Thyroid gland (tissue), 4 donors: ENCODE measurements around the gene CAPN10. TPM values are rescaled to one million over a fixed set of nuclear protein-coding genes. Genes with fewer than 3 reads are reported as not detected.
"Not testable (repeated sequence)": the region's sequence is repeated elsewhere in the genome, so short reads cannot be mapped to it uniquely, and the experiment has no call there.

Experiments used
- DNase-seq, 2 donors: peaks; one replicate each; pipeline ENCODE4 v3.0.0-alpha.2; 2019
- H3K27ac ChIP-seq, 3 donors: fragments of 200-600 bp; sonication (generic); 1 replicate in 2 of 3; 2 replicates in 1 of 3; pipeline ENCODE4 v1.5.1; 2016 to 2019; ENCODE audit warnings: mild to moderate bottlenecking in 1 of 3, moderate library complexity in 1 of 3
- H3K27me3 ChIP-seq: fragments of 200-600 bp; sonication (generic); one replicate; pipeline ENCODE4 v1.5.1; 2019
- H3K36me3 ChIP-seq, 2 donors: fragments of 200-600 bp; sonication (generic); one replicate each; pipeline ENCODE4 v1.5.1; 2016 to 2019
- H3K4me1 ChIP-seq, 2 donors: fragments of 200-600 bp; sonication (generic); one replicate each; pipeline ENCODE4 v1.5.1; 2017 to 2019
- H3K4me3 ChIP-seq, 3 donors: fragments of 200-600 bp; sonication (generic); replicated peaks in 1 of 3; 1 replicate in 2 of 3; 2 replicates in 1 of 3; pipeline ENCODE4 v1.5.1; 2016; ENCODE audit warnings: mild to moderate bottlenecking in 1 of 3
- H3K9me3 ChIP-seq: fragments of 200-600 bp; sonication (generic); one replicate; pipeline ENCODE4 v1.5.1; 2017
- CTCF ChIP-seq, 6 experiments: fragments of 200-600 bp in 3 of 6; fragments of 450-650 bp in 3 of 6; sonication (generic) in 3 of 6; IDR thresholded peaks; one replicate each; pipeline ENCODE4 v1.5.1; 2016 to 2019; ENCODE audit warnings: antibody characterized with exemption in 6 of 6, mild to moderate bottlenecking in 2 of 6, inconsistent platforms in 1 of 6, moderate library complexity in 1 of 6
- POLR2A ChIP-seq, 2 donors: fragments of 450-650 bp; IDR thresholded peaks; one replicate each; pipeline ENCODE4 v1.6.1; 2017; ENCODE audit warnings: antibody characterized with exemption in 2 of 2, mild to moderate bottlenecking in 2 of 2, moderate library complexity in 1 of 2
- whole genome bisulfite sequencing, 2 donors: methylation state at CpG; one replicate each; pipeline ENCODE4 v1.1.5; 2017; 5-methylcytosine and 5-hydroxymethylcytosine counted together
- intact Hi-C: fragments of 100-400 bp; cut with DNase I; formaldehyde crosslinking; loops from one replicate; pipeline ENCODE4 v1.15.1; 2023
- total RNA-seq, 4 donors: library from RNA; depleted of rRNA; stranded (reverse); fragments of >200 nt; gene quantifications; one replicate each; pipeline ENCODE4 v1.2.3, GENCODE V29; 2016

Gene CAPN10
- 10 to 100 TPM; 19.3 to 25.3 (median 21.7) TPM for total RNA-seq

- Histone ChIP-seq H3K4me3 (peak within 1 kb of the TSS; percentile 78 to 89 (median 89)), H3K36me3 (peaks cover 3 to 8% of the 10 kb centered on the region in 2 donors), H3K9me3 (no peaks in the 10 kb centered on the region), H3K4me1 (peaks cover 26 to 32% of the 10 kb centered on the region in 2 donors), H3K27ac (peak within 1 kb of the TSS; percentile 68 to 95 (median 89)), H3K27me3 (no peaks in the 10 kb centered on the region)
- WGBS, 2 donors = 0% methylated on average over 6 to 14 of the region's 88 CpGs
- TF ChIP-seq CTCF (IDR thresholded peaks at IDR 0.05) (peak in 1 of 6 experiments; percentile 2), POLR2A (IDR thresholded peaks at IDR 0.05) (peak in 1 of 2 donors; percentile 71)
- intact Hi-C loops = no loop called here
- DNase-seq = peak; percentile 98 to 99
These were observed at the start of gene CAPN10 for GRCh38 chr2:240586198-240586918. TSS of gene CAPN10 (plus strand) at chr2:240586734. CDS start at chr2:240586912, 178 bp downstream.

GRCh38 chr2:240538031-240538780 lies 48.3 kb upstream of the CAPN10 start:
- intact Hi-C loops = no loop called here
- no peaks in the 10 kb centered on the region for H3K36me3 ChIP-seq

GRCh38 chr2:240539101-240539500 lies 47.4 kb upstream of the CAPN10 start:
- WGBS, 2 donors = 95 to 96% methylated on average over 17 of the region's 17 CpGs
- DNase-seq, H3K36me3 ChIP-seq, intact Hi-C loops, H3K4me3 ChIP-seq, H3K27ac ChIP-seq, H3K4me1 ChIP-seq, H3K27me3 ChIP-seq, H3K9me3 ChIP-seq: not testable (repeated sequence)

More at GRCh38 chr2:240538031-240538780, 48.3 kb upstream of the CAPN10 start:
- Histone ChIP-seq H3K4me1 (no peaks in the 10 kb centered on the region), H3K27me3 (no peaks in the 10 kb centered on the region), H3K9me3 (no peaks in the 10 kb centered on the region), H3K27ac (no peak overlapping the region), H3K4me3 (no peak overlapping the region)
- 95 to 96% methylated on average over 28 to 43 of the region's 43 CpGs for WGBS, 2 donors
- TF ChIP-seq POLR2A (IDR thresholded peaks at IDR 0.05) = no peak
- TF ChIP-seq CTCF (IDR thresholded peaks at IDR 0.05) = no peak
- no peak for DNase-seq

- Histone ChIP-seq H3K4me3 (no peak overlapping the region), H3K9me3 (no peaks in the 10 kb centered on the region), H3K4me1 (no peaks in the 10 kb centered on the region), H3K27me3 (no peaks in the 10 kb centered on the region), H3K27ac (no peak overlapping the region), H3K36me3 (no peaks in the 10 kb centered on the region)
- intact Hi-C loops = no loop called here
- no peak for TF ChIP-seq CTCF (IDR thresholded peaks at IDR 0.05)
- TF ChIP-seq POLR2A (IDR thresholded peaks at IDR 0.05) = no peak
- DNase-seq = no peak
These were observed 46.6 kb upstream of the CAPN10 start for GRCh38 chr2:240539906-240540305.

- WGBS, 2 donors = 79 to 98% methylated on average over 4 of the region's 4 CpGs
- Histone ChIP-seq H3K27me3 (no peaks in the 10 kb centered on the region), H3K36me3 (no peaks in the 10 kb centered on the region), H3K9me3 (no peaks in the 10 kb centered on the region), H3K4me3 (no peak overlapping the region), H3K4me1 (peaks cover 6 to 12% of the 10 kb centered on the region in 2 donors), H3K27ac (peak overlapping the region in 2 of 3 donors; percentile 37 to 57)
- intact Hi-C loops = no loop called here
- TF ChIP-seq POLR2A (IDR thresholded peaks at IDR 0.05) = no peak
- TF ChIP-seq CTCF (IDR thresholded peaks at IDR 0.05) = no peak
- no peak for DNase-seq
These were observed 35.2 kb upstream of the CAPN10 start for GRCh38 chr2:240551288-240551687.
